Mesothelial cell of epicardium (in vitro differentiated cells): ENCODE results near the gene CIC. TPM values are rescaled to one million over a fixed set of nuclear protein-coding genes. Genes with fewer than 3 reads are reported as not detected.

Experiments
- DNase-seq, 2 experiments: peaks; one replicate each; pipeline ENCODE4 v3.0.0; 2021; ENCODE audit warnings: low spot score in 2 of 2; ENCODE audit not compliant: unreplicated experiment in 2 of 2
- H3K27ac Mint-ChIP-seq: 2 replicates; pipeline ENCODE4 v1.8.0; 2021; ENCODE audit warnings: mixed read lengths
- H3K27me3 Mint-ChIP-seq: 2 replicates; pipeline ENCODE4 v1.8.0; 2021; ENCODE audit warnings: low read depth, mixed read lengths
- H3K36me3 Mint-ChIP-seq: 2 replicates; pipeline ENCODE4 v1.8.0; 2021; ENCODE audit warnings: mixed read lengths
- H3K4me1 Mint-ChIP-seq: 2 replicates; pipeline ENCODE4 v1.8.0; 2021; ENCODE audit warnings: mixed read lengths
- H3K4me3 Mint-ChIP-seq: 2 replicates; pipeline ENCODE4 v1.8.0; 2021; ENCODE audit warnings: mild to moderate bottlenecking, moderate library complexity, mixed read lengths
- H3K9me3 Mint-ChIP-seq: 2 replicates; pipeline ENCODE4 v1.8.0; 2021; ENCODE audit warnings: mixed read lengths
- total RNA-seq: library from RNA; stranded (reverse); gene quantifications from 3 replicates; pipeline ENCODE4 v1.2.1, GENCODE V29; 2021
- TF ChIP-seq, protein P1 (sequence below): fragments of 200-600 bp; sonication (generic); IDR thresholded peaks from one replicate; pipeline ENCODE4 v1.5.0; 2021; ENCODE audit warnings: antibody characterized with exemption; ENCODE audit not compliant: unreplicated experiment

CIC gene
- total RNA-seq, 1 donor from 2014 or later, result 90.9 TPM

DNA sequence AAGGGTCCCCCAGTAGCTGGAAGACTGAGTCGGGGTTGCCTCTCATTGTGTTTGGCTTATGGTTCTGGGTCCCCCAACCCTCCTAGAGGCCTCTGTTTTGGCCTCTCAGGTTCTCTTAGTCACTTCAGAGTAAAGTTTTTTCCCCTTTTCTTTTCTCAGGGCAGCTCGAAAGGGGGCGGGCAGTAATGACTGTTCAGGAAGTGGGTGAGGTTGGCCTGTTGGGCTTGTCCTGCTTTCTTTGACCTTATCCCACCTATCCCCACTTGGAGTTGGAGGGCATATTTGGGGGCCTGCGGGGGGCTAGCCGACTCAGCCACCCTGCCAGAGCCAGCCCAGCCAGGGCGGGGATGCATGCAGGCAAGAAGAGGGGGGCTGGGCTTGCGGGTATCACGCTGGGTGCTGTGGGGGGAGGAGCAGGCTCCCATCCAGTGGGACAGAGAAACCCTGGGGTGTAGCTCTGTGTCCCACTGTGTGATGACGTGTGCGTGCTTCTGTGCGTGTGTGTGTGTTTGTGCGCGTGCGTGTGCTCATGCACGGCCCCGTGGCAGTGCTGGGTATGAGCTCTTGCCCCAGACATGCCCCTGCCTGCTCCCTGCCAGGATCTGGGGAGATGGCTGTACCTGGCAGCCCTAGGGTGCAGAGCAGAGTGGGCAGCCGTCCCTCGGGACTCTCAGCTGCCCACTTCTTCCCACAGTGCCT is 1.4 kb downstream of the CIC start:
- TF ChIP-seq, protein P1, sequence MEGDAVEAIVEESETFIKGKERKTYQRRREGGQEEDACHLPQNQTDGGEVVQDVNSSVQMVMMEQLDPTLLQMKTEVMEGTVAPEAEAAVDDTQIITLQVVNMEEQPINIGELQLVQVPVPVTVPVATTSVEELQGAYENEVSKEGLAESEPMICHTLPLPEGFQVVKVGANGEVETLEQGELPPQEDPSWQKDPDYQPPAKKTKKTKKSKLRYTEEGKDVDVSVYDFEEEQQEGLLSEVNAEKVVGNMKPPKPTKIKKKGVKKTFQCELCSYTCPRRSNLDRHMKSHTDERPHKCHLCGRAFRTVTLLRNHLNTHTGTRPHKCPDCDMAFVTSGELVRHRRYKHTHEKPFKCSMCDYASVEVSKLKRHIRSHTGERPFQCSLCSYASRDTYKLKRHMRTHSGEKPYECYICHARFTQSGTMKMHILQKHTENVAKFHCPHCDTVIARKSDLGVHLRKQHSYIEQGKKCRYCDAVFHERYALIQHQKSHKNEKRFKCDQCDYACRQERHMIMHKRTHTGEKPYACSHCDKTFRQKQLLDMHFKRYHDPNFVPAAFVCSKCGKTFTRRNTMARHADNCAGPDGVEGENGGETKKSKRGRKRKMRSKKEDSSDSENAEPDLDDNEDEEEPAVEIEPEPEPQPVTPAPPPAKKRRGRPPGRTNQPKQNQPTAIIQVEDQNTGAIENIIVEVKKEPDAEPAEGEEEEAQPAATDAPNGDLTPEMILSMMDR, result no peak
- H3K4me1 Mint-ChIP-seq, result peaks cover 30% of the 10 kb centered on the region
- peaks cover 12% of the 10 kb centered on the region for H3K36me3 Mint-ChIP-seq
- no peaks in the 10 kb centered on the region for H3K27me3 Mint-ChIP-seq
- no peaks in the 10 kb centered on the region for H3K9me3 Mint-ChIP-seq
- no peak for DNase-seq
- H3K4me3 Mint-ChIP-seq, result peak overlapping the region; percentile 82
- peak overlapping the region; percentile 96 for H3K27ac Mint-ChIP-seq

DNA sequence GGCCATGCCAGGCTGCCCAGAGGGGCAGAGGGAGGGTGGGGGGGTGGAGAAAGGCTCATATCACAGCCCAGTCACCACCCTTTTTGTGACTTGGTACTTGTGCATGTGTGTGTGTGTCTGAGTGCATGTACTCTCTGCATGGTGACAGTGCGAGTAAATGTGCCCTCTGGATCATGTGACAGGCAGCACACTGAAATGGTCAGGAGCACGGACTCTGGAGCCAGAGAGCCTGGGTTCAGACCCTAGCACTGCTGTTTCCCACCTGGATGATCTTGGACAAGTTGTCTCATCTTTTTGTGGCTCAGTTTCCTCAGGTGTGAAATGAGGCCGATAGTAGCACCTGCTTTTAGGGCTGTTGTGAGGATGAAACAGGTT is 2.0 kb downstream of the CIC start:
- TF ChIP-seq, protein P1, result no peak
- H3K9me3 Mint-ChIP-seq, result no peaks in the 10 kb centered on the region
- no peak for DNase-seq
- H3K4me3 Mint-ChIP-seq, result peak overlapping the region; percentile 33
- H3K36me3 Mint-ChIP-seq, result peaks cover 16% of the 10 kb centered on the region
- H3K27me3 Mint-ChIP-seq, result no peaks in the 10 kb centered on the region
- no peak overlapping the region for H3K27ac Mint-ChIP-seq
- peaks cover 32% of the 10 kb centered on the region for H3K4me1 Mint-ChIP-seq

DNA sequence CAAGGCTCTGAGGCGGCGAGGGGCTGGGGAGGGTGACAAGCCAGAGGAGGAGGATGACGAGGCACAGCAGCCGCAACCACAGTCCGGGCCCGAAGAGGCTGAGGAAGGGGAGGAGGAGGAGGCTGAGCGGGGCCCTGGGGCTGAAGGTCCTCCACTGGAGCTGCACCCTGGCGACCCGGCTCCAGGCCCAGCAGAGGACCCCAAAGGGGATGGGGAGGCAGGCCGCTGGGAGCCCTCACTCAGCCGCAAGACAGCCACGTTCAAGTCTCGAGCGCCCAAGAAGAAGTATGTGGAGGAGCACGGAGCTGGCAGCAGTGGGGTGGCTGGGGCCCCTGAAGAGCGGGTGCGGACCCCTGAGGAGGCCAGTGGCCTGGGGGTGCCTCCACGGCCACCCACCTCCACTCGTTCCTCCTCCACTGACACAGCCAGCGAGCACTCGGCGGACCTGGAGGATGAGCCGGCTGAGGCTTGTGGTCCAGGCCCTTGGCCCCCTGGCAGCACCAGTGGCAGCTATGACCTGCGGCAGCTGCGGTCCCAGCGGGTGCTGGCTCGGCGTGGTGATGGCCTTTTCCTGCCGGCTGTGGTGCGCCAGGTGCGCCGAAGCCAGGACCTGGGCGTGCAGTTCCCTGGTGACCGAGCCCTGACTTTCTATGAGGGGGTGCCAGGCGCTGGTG is 2.9 kb downstream of the CIC start:
- no peaks in the 10 kb centered on the region for H3K27me3 Mint-ChIP-seq
- H3K4me3 Mint-ChIP-seq, result no peak overlapping the region
- TF ChIP-seq, protein P1, result no peak
- no peaks in the 10 kb centered on the region for H3K9me3 Mint-ChIP-seq
- peak in 1 of 2 experiments; percentile 20 for DNase-seq
- H3K4me1 Mint-ChIP-seq, result peaks cover 35% of the 10 kb centered on the region
- no peak overlapping the region for H3K27ac Mint-ChIP-seq
- peaks cover 18% of the 10 kb centered on the region for H3K36me3 Mint-ChIP-seq

DNA sequence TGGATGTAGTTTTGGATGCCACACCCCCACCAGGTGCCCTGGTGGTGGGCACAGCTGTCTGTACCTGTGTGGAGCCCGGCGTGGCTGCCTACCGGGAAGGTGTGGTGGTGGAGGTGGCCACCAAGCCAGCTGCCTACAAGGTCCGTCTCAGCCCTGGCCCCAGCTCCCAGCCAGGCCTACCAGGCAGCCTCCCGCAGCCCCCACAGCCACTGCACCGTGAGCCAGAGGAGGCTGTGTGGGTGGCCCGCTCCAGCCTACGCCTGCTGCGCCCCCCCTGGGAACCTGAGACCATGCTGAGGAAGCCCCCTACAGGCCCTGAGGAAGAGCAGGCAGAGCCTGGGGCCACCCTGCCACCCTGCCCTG is 3.5 kb downstream of the CIC start:
- no peak for DNase-seq
- peaks cover 18% of the 10 kb centered on the region for H3K36me3 Mint-ChIP-seq
- H3K4me3 Mint-ChIP-seq, result no peak overlapping the region
- no peaks in the 10 kb centered on the region for H3K27me3 Mint-ChIP-seq
- no peaks in the 10 kb centered on the region for H3K9me3 Mint-ChIP-seq
- H3K27ac Mint-ChIP-seq, result no peak overlapping the region
- peaks cover 35% of the 10 kb centered on the region for H3K4me1 Mint-ChIP-seq
- TF ChIP-seq, protein P1, result no peak

DNA sequence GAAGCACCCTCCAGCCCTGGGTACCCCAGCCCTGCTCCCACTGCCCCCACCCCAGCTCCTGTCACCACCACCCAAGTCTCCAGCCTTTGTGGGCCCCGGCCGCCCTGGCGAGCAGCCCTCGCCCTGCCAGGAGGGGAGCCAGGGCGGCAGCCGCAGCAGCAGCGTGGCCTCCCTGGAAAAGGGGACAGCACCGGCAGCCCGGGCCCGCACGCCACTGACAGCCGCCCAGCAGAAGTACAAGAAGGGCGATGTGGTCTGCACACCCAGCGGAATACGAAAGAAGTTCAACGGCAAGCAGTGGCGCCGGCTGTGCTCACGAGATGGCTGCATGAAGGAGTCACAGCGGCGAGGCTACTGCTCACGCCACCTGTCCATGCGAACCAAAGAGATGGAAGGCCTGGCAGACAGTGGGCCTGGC is 3.9 kb downstream of the CIC start:
- Mint-ChIP-seq H3K27me3 (no peaks in the 10 kb centered on the region), H3K4me1 (peaks cover 33% of the 10 kb centered on the region), H3K9me3 (no peaks in the 10 kb centered on the region), H3K4me3 (no peak overlapping the region), H3K36me3 (peaks cover 18% of the 10 kb centered on the region), H3K27ac (no peak overlapping the region)
- TF ChIP-seq, protein P1, result no peak
- DNase-seq, result no peak
